DND-41 (cell line): Measurements from ENCODE around the gene BTBD18.
A peak's percentile ranks its signal among the peaks of the same experiment; 100 is the strongest.

Experiments used
- ATAC-seq: fragments of 200-7000 bp; cut with Tn5 transposase; 3 replicates; pipeline ENCODE4 v1.9.1; 2021; ENCODE audit warnings: low read depth; ENCODE audit not compliant: insufficient read depth
- DNase-seq: peaks from one replicate; pipeline ENCODE4 v3.0.0-alpha.2; 2020
- H2AFZ ChIP-seq: 2 replicates; pipeline ENCODE4 v1.6.0; 2012; ENCODE audit warnings: low read depth, low read length
- H3K27ac ChIP-seq: 2 replicates; pipeline ENCODE4 v1.5.1; 2012; ENCODE audit warnings: low read length, inconsistent platforms
- H3K27me3 ChIP-seq: fragments of 200-600 bp; sonication (generic); 2 replicates; pipeline ENCODE4 v1.6.0; 2012; ENCODE audit warnings: low read length, mild to moderate bottlenecking, inconsistent platforms; ENCODE audit not compliant: insufficient read depth, poor library complexity
- H3K36me3 ChIP-seq: 2 replicates; pipeline ENCODE4 v1.5.1; 2012; ENCODE audit warnings: low read length, inconsistent platforms; ENCODE audit not compliant: insufficient read depth
- H3K4me1 ChIP-seq: 2 replicates; pipeline ENCODE4 v1.5.1; 2012; ENCODE audit warnings: mild to moderate bottlenecking, low read length; ENCODE audit not compliant: insufficient read depth
- H3K4me2 ChIP-seq: 2 replicates; pipeline ENCODE4 v1.6.0; 2012; ENCODE audit warnings: mild to moderate bottlenecking, moderate library complexity, low read length, inconsistent platforms; ENCODE audit not compliant: insufficient read depth
- H3K4me3 ChIP-seq, 2 experiments: fragments of 200-600 bp in 1 of 2; shearing (Covaris generic) in 1 of 2; 2 replicates each; pipeline ENCODE4 v1.5.1; 2012 to 2016; ENCODE audit warnings: inconsistent platforms in 2 of 2, low read length in 2 of 2, mild to moderate bottlenecking in 2 of 2, low read depth in 1 of 2, moderate library complexity in 1 of 2
- H3K79me2 ChIP-seq: 2 replicates; pipeline ENCODE4 v1.6.0; 2012; ENCODE audit warnings: low read length, inconsistent platforms; ENCODE audit not compliant: insufficient read depth
- H3K9ac ChIP-seq: 2 replicates; pipeline ENCODE4 v1.6.0; 2012; ENCODE audit warnings: low read depth, mild to moderate bottlenecking, inconsistent platforms, low read length, moderate library complexity
- H3K9me3 ChIP-seq: 2 replicates; pipeline ENCODE4 v1.5.1; 2012; ENCODE audit warnings: low read length, moderate library complexity, mild to moderate bottlenecking, inconsistent platforms; ENCODE audit not compliant: insufficient read depth, severe bottlenecking
- H4K20me1 ChIP-seq: 2 replicates; pipeline ENCODE4 v1.6.0; 2012; ENCODE audit warnings: low read length; ENCODE audit not compliant: insufficient read depth
- EZH2 ChIP-seq: IDR thresholded peaks from 3 replicates; pipeline ENCODE4 v1.6.1; 2012; ENCODE audit warnings: borderline replicate concordance, low read depth, mild to moderate bottlenecking, moderate library complexity, low read length, inconsistent platforms; ENCODE audit not compliant: severe bottlenecking
- TF ChIP-seq, protein P1 (sequence below): IDR thresholded peaks from 2 replicates; pipeline ENCODE4 v1.5.1; 2012; ENCODE audit warnings: borderline replicate concordance, low read length, moderate library complexity, mild to moderate bottlenecking; ENCODE audit not compliant: poor library complexity, severe bottlenecking; ENCODE audit errors: extremely low read depth

Gene BTBD18

DNA sequence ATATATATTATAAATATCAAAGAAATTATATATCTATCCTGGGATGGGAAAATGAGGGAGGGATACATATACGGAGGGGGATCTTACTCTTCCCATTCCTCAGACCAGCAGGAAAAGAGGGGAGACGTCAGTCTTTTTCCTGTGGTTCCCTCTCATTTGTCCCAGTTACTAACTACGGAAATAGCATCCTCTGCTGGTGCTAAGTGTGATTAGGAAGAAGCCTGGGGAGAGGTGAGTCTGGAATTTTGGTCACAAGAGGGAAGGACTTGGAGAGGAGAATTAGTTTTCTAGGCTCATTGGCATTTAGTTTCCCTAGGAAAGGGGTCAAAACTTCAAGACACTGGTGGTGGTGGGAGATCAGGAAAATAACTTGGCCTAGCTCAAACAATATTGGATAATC lies 51.2 kb downstream of the BTBD18 start:
- H3K36me3 ChIP-seq: peaks cover 82% of the 10 kb centered on the region
- no peaks in the 10 kb centered on the region for H3K4me1 ChIP-seq
- no peak for TF ChIP-seq EZH2
- TF ChIP-seq, protein P1, sequence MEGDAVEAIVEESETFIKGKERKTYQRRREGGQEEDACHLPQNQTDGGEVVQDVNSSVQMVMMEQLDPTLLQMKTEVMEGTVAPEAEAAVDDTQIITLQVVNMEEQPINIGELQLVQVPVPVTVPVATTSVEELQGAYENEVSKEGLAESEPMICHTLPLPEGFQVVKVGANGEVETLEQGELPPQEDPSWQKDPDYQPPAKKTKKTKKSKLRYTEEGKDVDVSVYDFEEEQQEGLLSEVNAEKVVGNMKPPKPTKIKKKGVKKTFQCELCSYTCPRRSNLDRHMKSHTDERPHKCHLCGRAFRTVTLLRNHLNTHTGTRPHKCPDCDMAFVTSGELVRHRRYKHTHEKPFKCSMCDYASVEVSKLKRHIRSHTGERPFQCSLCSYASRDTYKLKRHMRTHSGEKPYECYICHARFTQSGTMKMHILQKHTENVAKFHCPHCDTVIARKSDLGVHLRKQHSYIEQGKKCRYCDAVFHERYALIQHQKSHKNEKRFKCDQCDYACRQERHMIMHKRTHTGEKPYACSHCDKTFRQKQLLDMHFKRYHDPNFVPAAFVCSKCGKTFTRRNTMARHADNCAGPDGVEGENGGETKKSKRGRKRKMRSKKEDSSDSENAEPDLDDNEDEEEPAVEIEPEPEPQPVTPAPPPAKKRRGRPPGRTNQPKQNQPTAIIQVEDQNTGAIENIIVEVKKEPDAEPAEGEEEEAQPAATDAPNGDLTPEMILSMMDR: no peak
- H3K4me3 ChIP-seq: no peak overlapping the region
- no peak overlapping the region for H3K4me2 ChIP-seq
- ATAC-seq (no peak), DNase-seq (no peak)
- H3K79me2 ChIP-seq: peaks cover 6% of the 10 kb centered on the region; the same call in 1 of the 2 replicates
- H3K27me3 ChIP-seq: no peaks in the 10 kb centered on the region
- no peak overlapping the region for H3K9ac ChIP-seq
- H4K20me1 ChIP-seq: 0 out of 2 replicates have a peak, but pooled peaks cover 4% of the 10 kb centered on the region
- no peak overlapping the region for H3K27ac ChIP-seq
- H3K9me3 ChIP-seq: no peaks in the 10 kb centered on the region
- no peak overlapping the region for H2AFZ ChIP-seq

- DNase-seq (no peak), ATAC-seq (no peak)
- Histone ChIP-seq H3K36me3 (peaks cover 85% of the 10 kb centered on the region), H4K20me1 (0 out of 2 replicates have a peak, but pooled peaks cover 2% of the 10 kb centered on the region), H3K27me3 (no peaks in the 10 kb centered on the region), H2AFZ (no peak overlapping the region), H3K79me2 (peaks cover 4% of the 10 kb centered on the region; the same call in 1 of the 2 replicates), H3K27ac (no peak overlapping the region), H3K9ac (no peak overlapping the region), H3K4me2 (no peak overlapping the region), H3K4me3 (no peak overlapping the region), H3K4me1 (no peaks in the 10 kb centered on the region), H3K9me3 (no peaks in the 10 kb centered on the region)
- TF ChIP-seq, protein P1: no peak
- no peak for TF ChIP-seq EZH2
Measured at GRCh38 chr11:57699813-57700212, 51.8 kb downstream of the BTBD18 start.

DNA sequence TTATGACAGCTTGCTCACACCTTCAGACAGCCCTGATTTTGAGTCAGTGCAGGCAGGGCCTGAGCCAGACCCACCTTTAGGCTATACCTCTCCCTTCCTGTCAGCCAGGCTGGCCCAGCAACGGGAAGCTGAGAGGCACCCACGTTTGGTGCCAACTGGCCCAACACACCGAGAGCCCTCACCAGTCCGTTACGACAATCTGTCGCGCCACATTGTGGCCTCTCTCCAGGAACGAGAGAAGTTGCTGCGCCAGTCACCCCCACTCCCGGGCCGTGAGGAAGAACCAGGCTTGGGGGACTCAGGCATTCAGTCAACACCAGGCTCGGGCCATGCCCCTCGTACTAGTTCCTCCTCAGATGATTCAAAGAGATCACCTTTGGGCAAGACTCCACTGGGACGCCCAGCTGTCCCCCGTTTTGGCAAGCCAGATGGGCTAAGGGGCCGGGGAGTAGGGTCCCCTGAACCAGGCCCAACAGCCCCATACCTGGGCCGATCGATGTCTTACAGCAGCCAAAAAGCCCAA lies 52.7 kb downstream of the BTBD18 start:
- Histone ChIP-seq H4K20me1 (no peaks in the 10 kb centered on the region), H3K4me3 (no peak overlapping the region), H3K9ac (no peak overlapping the region), H3K4me1 (no peaks in the 10 kb centered on the region), H3K79me2 (peaks cover 3% of the 10 kb centered on the region; the same call in 1 of the 2 replicates), H3K4me2 (no peak overlapping the region), H2AFZ (no peak overlapping the region), H3K27ac (no peak overlapping the region), H3K27me3 (no peaks in the 10 kb centered on the region), H3K36me3 (peaks cover 85% of the 10 kb centered on the region), H3K9me3 (no peaks in the 10 kb centered on the region)
- no peak for TF ChIP-seq EZH2
- TF ChIP-seq, protein P1: no peak
- peak; percentile 28; the same call in 2 of the 3 replicates for ATAC-seq
- no peak for DNase-seq
